A673 (cell line): ENCODE results near the gene NASP. TPM values are rescaled to one million over a fixed set of nuclear protein-coding genes. Genes with fewer than 3 reads are reported as not detected.

Source experiments
- BruUV-seq: library from RNA; stranded (reverse); fragments of 400-500 nt; replicated peaks from 2 replicates; lab custom pipeline; 2021; lab: Mats Ljungman, UMichigan
- CTCF ChIA-PET: fragments of 300-600 bp; sonication (Branson Sonifier 250); formaldehyde crosslinking; loops from one replicate; lab custom pipeline; 2022; ENCODE audit warnings: antibody characterized with exemption; lab: Charles Lee
- POLR2A ChIA-PET: fragments of 300-600 bp; sonication (Branson Sonifier 250); formaldehyde crosslinking; loops from one replicate; lab custom pipeline; 2022; ENCODE audit warnings: antibody characterized with exemption; ENCODE audit not compliant: low non-redundant PET; lab: Charles Lee
- DNase-seq: peaks from one replicate; pipeline ENCODE4 v3.0.0-alpha.2; 2015; ENCODE audit warnings: low spot score
- H3K27ac ChIP-seq: fragments of 200-600 bp; sonication (generic); 2 replicates; pipeline ENCODE4 v1.5.1; 2016; ENCODE audit warnings: mixed run types, low read depth, mild to moderate bottlenecking, mixed read lengths, antibody characterized with exemption, low read length; ENCODE audit not compliant: poor library complexity, severe bottlenecking
- H3K27me3 ChIP-seq: fragments of 200-600 bp; sonication (generic); replicated peaks from 2 replicates; pipeline ENCODE4 v1.6.1; 2017; ENCODE audit warnings: mixed run types, low read depth, mild to moderate bottlenecking, mixed read lengths, antibody characterized with exemption, low read length; ENCODE audit not compliant: insufficient read depth, poor library complexity
- H3K36me3 ChIP-seq: fragments of 200-600 bp; sonication (generic); 2 replicates; pipeline ENCODE4 v1.6.1; 2016; ENCODE audit warnings: mixed run types, mild to moderate bottlenecking, mixed read lengths, antibody characterized with exemption, low read length; ENCODE audit not compliant: insufficient read depth, poor library complexity, severe bottlenecking
- H3K4me1 ChIP-seq: fragments of 200-600 bp; sonication (generic); 2 replicates; pipeline ENCODE4 v1.6.1; 2017; ENCODE audit warnings: mixed run types, mild to moderate bottlenecking, mixed read lengths, antibody characterized with exemption, low read length; ENCODE audit not compliant: insufficient read depth, poor library complexity, severe bottlenecking
- H3K4me3 ChIP-seq: fragments of 200-600 bp; sonication (generic); 2 replicates; pipeline ENCODE4 v1.5.1; 2016; ENCODE audit warnings: low read depth, mixed run types, mild to moderate bottlenecking, mixed read lengths, low read length; ENCODE audit not compliant: poor library complexity, severe bottlenecking
- H3K9me3 ChIP-seq: fragments of 200-600 bp; sonication (generic); 2 replicates; pipeline ENCODE4 v1.6.1; 2016; ENCODE audit warnings: mixed run types, low read depth, mild to moderate bottlenecking, mixed read lengths, antibody characterized with exemption, low read length; ENCODE audit not compliant: poor library complexity, severe bottlenecking
- EZH2 ChIP-seq: fragments of 200-600 bp; sonication (generic); IDR thresholded peaks from 2 replicates; pipeline ENCODE4 v1.6.1; 2017; ENCODE audit warnings: borderline replicate concordance, low read depth, mild to moderate bottlenecking, mixed read lengths, antibody characterized with exemption, low read length; ENCODE audit not compliant: poor library complexity, severe bottlenecking
- intact Hi-C: fragments of 100-400 bp; cut with micrococcal nuclease; formaldehyde crosslinking; loops from one replicate; pipeline ENCODE4 v1.10.0; 2022; ENCODE audit not compliant: unreplicated experiment
- total RNA-seq: library from RNA; stranded (reverse); gene quantifications from 2 replicates; pipeline ENCODE4 v1.2.3, GENCODE V29; 2021
- TF ChIP-seq, protein P1 (sequence below): fragments of 300-800, 200-600 bp; sonication (generic); conservative IDR thresholded peaks from 2 replicates; pipeline ENCODE4 v1.5.1; 2017; ENCODE audit warnings: low read depth, mild to moderate bottlenecking, antibody characterized with exemption, low read length, moderate library complexity, mixed read lengths

Gene NASP
- total RNA-seq, 1 experiment from 2014 or later, result 392 TPM

DNA sequence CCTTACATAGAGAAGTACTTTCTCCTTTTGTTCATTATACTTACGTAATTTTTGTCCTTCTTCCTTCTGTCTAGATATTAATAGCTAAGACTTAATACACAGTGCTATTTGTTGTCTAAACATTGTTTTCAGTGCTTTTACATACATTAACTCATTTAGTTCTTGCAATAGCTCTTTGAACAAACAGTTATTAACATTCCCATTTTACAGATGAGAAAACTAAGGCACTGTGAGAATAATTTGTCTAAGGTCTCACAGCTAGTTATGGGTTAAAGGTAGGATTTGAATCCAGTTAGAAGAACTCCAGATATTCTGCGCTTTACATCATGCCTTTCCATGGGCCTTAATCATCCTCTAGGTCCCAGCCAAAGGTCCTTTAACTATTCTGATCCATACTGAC is 20.4 kb downstream of the NASP start:
- CTCF ChIA-PET, result no interaction called here
- BruUV-seq, result no TSS peak
- Histone ChIP-seq H3K27ac (no peak overlapping the region), H3K9me3 (no peaks in the 10 kb centered on the region), H3K4me3 (no peak overlapping the region), H3K36me3 (peaks cover 66% of the 10 kb centered on the region), H3K27me3 (no peaks in the 10 kb centered on the region), H3K4me1 (no peaks in the 10 kb centered on the region)
- intact Hi-C loops, result no loop called here
- no peak for DNase-seq
- TF ChIP-seq, protein P1, sequence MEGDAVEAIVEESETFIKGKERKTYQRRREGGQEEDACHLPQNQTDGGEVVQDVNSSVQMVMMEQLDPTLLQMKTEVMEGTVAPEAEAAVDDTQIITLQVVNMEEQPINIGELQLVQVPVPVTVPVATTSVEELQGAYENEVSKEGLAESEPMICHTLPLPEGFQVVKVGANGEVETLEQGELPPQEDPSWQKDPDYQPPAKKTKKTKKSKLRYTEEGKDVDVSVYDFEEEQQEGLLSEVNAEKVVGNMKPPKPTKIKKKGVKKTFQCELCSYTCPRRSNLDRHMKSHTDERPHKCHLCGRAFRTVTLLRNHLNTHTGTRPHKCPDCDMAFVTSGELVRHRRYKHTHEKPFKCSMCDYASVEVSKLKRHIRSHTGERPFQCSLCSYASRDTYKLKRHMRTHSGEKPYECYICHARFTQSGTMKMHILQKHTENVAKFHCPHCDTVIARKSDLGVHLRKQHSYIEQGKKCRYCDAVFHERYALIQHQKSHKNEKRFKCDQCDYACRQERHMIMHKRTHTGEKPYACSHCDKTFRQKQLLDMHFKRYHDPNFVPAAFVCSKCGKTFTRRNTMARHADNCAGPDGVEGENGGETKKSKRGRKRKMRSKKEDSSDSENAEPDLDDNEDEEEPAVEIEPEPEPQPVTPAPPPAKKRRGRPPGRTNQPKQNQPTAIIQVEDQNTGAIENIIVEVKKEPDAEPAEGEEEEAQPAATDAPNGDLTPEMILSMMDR, result no peak
- TF ChIP-seq EZH2, result no peak
- POLR2A ChIA-PET, result no interaction called here

DNA sequence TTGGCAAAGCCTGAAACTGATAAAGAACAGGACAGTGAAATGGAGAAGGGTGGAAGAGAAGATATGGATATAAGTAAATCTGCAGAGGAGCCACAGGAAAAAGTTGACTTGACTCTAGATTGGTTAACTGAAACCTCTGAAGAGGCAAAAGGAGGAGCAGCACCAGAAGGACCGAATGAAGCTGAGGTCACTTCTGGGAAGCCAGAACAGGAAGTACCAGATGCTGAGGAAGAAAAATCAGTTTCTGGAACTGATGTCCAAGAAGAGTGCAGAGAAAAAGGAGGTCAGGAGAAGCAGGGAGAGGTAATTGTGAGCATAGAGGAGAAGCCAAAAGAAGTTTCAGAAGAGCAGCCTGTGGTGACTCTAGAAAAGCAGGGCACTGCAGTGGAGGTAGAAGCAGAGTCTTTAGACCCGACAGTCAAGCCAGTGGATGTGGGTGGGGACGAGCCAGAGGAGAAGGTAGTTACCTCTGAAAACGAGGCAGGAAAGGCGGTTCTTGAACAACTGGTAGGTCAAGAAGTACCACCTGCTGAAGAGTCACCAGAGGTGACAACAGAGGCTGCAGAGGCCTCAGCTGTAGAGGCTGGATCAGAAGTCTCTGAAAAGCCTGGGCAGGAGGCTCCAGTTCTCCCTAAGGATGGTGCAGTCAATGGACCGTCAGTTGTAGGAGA is 23.7 kb downstream of the NASP start:
- H3K36me3 ChIP-seq, result peaks cover 88% of the 10 kb centered on the region
- TF ChIP-seq, protein P1, result no peak
- no peak for TF ChIP-seq EZH2
- H3K27me3 ChIP-seq, result no peaks in the 10 kb centered on the region
- CTCF ChIA-PET, result no interaction called here
- H3K27ac ChIP-seq, result no peak overlapping the region
- no peak overlapping the region for H3K4me3 ChIP-seq
- POLR2A ChIA-PET, result no interaction called here
- H3K9me3 ChIP-seq, result no peaks in the 10 kb centered on the region
- intact Hi-C loops, result no loop called here
- BruUV-seq, result TSS peak; percentile 84
- H3K4me1 ChIP-seq, result no peaks in the 10 kb centered on the region
- no peak for DNase-seq

DNA sequence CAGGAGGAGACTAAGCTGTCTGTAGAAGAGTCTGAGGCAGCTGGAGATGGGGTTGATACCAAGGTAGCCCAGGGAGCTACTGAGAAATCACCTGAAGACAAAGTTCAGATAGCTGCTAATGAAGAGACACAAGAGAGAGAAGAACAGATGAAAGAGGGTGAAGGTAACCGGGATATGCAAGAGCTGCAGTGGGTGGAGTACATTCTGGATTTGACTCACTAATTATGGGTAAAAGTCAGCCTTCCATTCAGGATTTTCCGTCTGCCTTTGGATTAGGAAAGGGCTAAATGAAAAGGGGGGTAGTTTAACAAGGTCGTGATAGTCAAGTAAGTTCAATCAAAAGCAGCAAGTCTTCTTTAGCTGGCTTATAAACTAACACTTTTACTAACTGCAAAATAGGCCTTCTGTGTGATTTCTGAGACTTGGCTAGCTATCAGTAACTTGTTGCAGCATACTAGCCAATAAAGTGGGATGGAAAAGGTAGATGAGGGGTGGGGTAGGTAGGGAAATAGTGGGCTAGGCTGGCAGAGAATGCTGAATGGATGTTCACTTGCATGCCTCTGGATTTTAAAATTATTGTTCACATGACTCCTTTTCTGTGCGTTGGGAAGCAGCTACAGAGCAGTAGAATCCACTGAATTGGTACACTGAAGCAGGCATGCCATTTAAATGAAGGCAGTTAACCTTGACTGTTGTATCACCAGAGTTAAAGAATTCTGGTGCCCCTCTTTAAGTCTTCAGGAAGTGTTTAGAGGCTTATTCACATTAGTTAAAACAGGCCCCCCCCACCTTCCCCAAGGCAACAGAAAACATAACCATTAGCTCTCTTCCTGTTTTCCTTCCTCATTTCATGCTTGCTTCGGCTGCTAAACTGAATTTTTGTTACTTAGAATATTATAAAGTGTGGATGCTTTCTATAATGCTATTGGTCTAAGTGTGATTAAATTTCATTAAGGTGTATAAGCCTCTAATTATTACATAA is 24.6 kb downstream of the NASP start:
- no peak for TF ChIP-seq EZH2
- TF ChIP-seq, protein P1, result no peak
- H3K4me1 ChIP-seq, result no peaks in the 10 kb centered on the region
- intact Hi-C loops, result no loop called here
- no peak for DNase-seq
- H3K4me3 ChIP-seq, result no peak overlapping the region
- H3K27ac ChIP-seq, result no peak overlapping the region
- no peaks in the 10 kb centered on the region for H3K27me3 ChIP-seq
- BruUV-seq, result no TSS peak
- peaks cover 88% of the 10 kb centered on the region for H3K36me3 ChIP-seq
- POLR2A ChIA-PET, result no interaction called here
- CTCF ChIA-PET, result no interaction called here
- no peaks in the 10 kb centered on the region for H3K9me3 ChIP-seq
